GM19099 (cell line): ENCODE data around the gene HTRA2.

Source experiments
- POLR2A ChIP-seq: IDR thresholded peaks from 3 replicates; pipeline ENCODE4 v1.6.1; 2011; ENCODE audit warnings: low read depth; ENCODE audit not compliant: insufficient read length; ENCODE audit errors: extremely low read depth

HTRA2 gene

GRCh38 chr2:74575320-74575719 lies 45.6 kb downstream of the HTRA2 start:
- no peak for TF ChIP-seq POLR2A

- TF ChIP-seq POLR2A, result no peak
Observed at GRCh38 chr2:74576211-74576862, 46.6 kb downstream of the HTRA2 start.

DNA sequence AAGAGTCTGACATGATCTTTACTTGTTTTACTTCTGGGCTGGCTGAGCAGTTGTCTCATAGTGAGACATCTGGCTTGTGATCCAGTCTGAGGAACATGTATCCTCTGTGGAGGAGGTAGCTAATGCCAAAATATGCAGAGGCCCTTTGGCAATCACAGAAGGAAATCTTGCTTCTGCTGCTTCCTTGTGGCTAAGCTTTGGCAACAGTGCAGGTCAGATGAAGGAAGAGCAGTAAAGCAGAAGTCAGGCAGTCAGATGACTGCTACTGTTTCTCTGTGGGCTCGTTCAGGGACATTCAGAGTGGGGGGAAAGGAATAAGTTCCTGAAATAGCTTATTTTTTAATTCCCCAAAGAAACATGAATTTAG lies 47.1 kb downstream of the HTRA2 start:
- no peak for TF ChIP-seq POLR2A

DNA sequence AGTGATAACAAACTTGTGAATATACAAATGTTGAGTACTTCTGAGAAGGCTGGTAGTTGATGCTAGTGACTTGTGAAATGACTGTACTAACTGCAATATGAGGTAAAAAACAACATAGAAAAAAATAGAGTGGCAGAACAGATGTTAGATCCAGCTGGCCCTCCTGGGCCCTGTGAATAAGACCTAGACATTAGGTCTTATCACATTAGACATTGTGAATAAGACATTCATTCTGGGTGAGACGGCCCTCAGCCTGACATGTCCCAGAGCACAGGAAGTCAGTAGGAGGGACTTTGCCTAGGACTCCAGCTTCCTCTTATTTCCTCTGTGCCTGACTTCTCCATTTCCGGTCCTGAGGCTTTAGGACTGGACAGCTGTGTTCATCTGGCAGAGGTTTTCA lies 47.7 kb downstream of the HTRA2 start:
- TF ChIP-seq POLR2A, result no peak

DNA sequence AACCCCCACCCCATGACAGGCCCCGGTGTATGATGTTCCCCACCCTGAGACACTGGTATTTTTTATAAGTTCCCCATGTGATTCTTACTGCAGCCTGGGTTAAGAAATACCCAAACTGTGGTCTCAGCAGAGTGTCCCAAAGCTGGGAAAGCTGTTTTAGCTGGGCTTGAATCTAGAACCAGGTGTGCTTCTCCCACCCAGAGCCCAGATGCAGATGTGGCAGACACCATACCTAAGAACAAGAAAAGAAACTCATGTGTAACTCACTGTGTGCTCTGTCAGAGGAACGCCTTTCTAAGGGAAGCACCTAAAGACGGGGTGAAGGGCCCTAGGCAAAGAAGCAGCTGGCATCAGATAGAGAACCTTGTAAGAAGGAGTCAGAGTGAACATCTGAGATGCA lies 48.7 kb downstream of the HTRA2 start:
- no peak for TF ChIP-seq POLR2A

DNA sequence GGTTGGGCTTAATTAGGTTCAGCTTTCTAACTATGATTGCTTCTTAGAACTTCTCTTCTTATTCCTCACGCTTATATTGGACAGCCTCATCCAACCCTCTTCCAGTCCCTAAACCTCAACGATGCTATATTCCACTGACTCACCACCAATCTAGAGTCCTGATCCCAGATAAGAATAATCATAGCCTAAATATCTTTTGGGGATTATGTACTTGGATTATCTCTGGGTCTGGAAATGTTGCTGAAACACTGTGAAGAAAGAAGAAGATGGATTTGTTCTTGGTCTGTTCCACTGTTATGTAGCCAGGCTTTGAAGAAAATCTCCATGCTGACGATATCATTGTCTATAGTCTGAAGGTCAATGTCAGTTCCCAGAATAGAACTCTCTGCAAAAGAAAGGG lies 51.7 kb downstream of the HTRA2 start:
- no peak for TF ChIP-seq POLR2A

DNA sequence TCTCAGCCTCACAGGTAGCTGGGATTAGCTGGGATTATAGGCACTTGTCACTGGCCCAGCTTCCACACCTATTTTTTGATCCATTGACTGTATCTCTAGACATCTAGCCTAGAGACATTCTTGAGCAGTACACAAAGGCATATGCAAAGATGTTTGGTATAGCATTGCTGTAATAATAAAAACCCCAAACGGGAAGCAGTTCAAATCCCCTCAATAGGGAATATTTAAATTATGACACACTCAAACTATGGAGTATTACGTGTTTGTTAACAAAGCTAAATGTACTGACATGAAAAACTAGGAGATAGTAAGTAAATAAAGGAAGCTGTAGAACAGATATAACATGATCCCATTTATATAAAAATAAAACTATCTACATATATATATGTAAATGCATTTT lies 52.5 kb downstream of the HTRA2 start:
- no peak for TF ChIP-seq POLR2A
